HepG2 (cell line): Measurements from ENCODE around the gene RBM22. TPM values are rescaled to one million over a fixed set of nuclear protein-coding genes. Genes with fewer than 3 reads are reported as not detected.

Experiments used
- ATAC-seq: fragments of 200-7000 bp; cut with Tn5 transposase; 3 replicates; pipeline ENCODE4 v1.9.1; 2020; ENCODE audit warnings: mild to moderate bottlenecking, moderate library complexity
- BruUV-seq: library from RNA; stranded (reverse); fragments of 400-500 nt; replicated peaks from 2 replicates; lab custom pipeline; 2021; lab: Mats Ljungman, UMichigan
- CTCF ChIA-PET: fragments of 300-600 bp; formaldehyde crosslinking; extraction: SDS; loops from one replicate; lab custom pipeline; 2021; ENCODE audit warnings: low total read pairs, inconsistent platforms, low intra/inter-chr PET ratio; lab: Yijun Ruan, JAX
- POLR2A ChIA-PET: fragments of 350-600 bp; sonication (Branson Sonifier 250); formaldehyde crosslinking; loops from one replicate; lab custom pipeline; 2020; ENCODE audit warnings: antibody characterized with exemption, inconsistent platforms; lab: Yijun Ruan, JAX
- DNase-seq: peaks from one replicate; pipeline ENCODE4 v3.0.0-alpha.2; 2015; ENCODE audit warnings: low spot score
- FAIRE-seq: peaks from 3 replicates; lab custom pipeline; 2011; peaks lifted over from hg19 to GRCh38; lab: Jason Lieb, UNC
- H2AFZ ChIP-seq: one replicate; pipeline ENCODE4 v1.6.1; 2011; ENCODE audit warnings: low read length, inconsistent platforms
- H3K27ac ChIP-seq: fragments of 300-600 bp; 3 replicates; pipeline ENCODE4 v1.8.0; 2011; ENCODE audit warnings: mixed run types, mild to moderate bottlenecking, mixed read lengths, low read length, inconsistent platforms; ENCODE audit not compliant: insufficient read depth; ENCODE audit errors: extremely low read length
- H3K27me3 ChIP-seq, 2 experiments: fragments of 200-600 bp in 1 of 2; 2 replicates in 1 of 2; 3 replicates in 1 of 2; pipeline versions ENCODE4 v1.6.0 to v1.8.0; 2011; ENCODE audit warnings: low read length in 2 of 2, mild to moderate bottlenecking in 2 of 2, moderate library complexity in 2 of 2, inconsistent platforms in 1 of 2; ENCODE audit not compliant: insufficient read depth in 2 of 2, control insufficient read depth in 1 of 2
- H3K36me3 ChIP-seq, 2 experiments: fragments of 200-600 bp in 1 of 2; replicated peaks in 1 of 2; 2 replicates in 1 of 2; 3 replicates in 1 of 2; pipeline versions ENCODE4 v1.5.1 to v1.8.0; 2011; ENCODE audit warnings: low read length in 2 of 2, inconsistent platforms in 1 of 2; ENCODE audit not compliant: insufficient read depth in 2 of 2, control insufficient read depth in 1 of 2
- H3K4me1 ChIP-seq: 2 replicates; pipeline ENCODE4 v1.5.1; 2012; ENCODE audit warnings: low read length, inconsistent platforms; ENCODE audit not compliant: insufficient read depth
- H3K4me2 ChIP-seq: 2 replicates; pipeline ENCODE4 v1.6.0; 2011; ENCODE audit warnings: low read depth, low read length, inconsistent platforms
- H3K4me3 ChIP-seq, 3 experiments: fragments of 200-600 bp in 1 of 3; sonication (generic), shearing (Covaris generic) in 1 of 3; replicated peaks in 1 of 3; 2 replicates each; pipeline ENCODE4 v1.5.1; 2011 to 2016; ENCODE audit warnings: low read length in 3 of 3, inconsistent platforms in 2 of 3, low read depth in 2 of 3, mild to moderate bottlenecking in 2 of 3, control low read depth in 1 of 3, mixed read lengths in 1 of 3; ENCODE audit not compliant: insufficient read depth in 1 of 3
- H3K79me2 ChIP-seq: one replicate; pipeline ENCODE4 v1.6.1; 2011; ENCODE audit warnings: low read length, inconsistent platforms; ENCODE audit not compliant: insufficient read depth
- H3K9ac ChIP-seq: 2 replicates; pipeline ENCODE4 v1.6.0; 2011; ENCODE audit warnings: mild to moderate bottlenecking, low read depth, low read length, inconsistent platforms; ENCODE audit not compliant: insufficient read depth
- H3K9me3 ChIP-seq: 2 replicates; pipeline ENCODE4 v1.5.1; 2012; ENCODE audit warnings: mild to moderate bottlenecking, low read length
- H4K20me1 ChIP-seq: 2 replicates; pipeline ENCODE4 v1.6.0; 2011; ENCODE audit warnings: inconsistent platforms, mild to moderate bottlenecking, low read length, moderate library complexity; ENCODE audit not compliant: insufficient read depth
- ARID4A ChIP-seq: sonication (generic); formaldehyde crosslinking; IDR thresholded peaks from 2 replicates; pipeline ENCODE4 v1.5.0; 2020; ENCODE audit warnings: mild to moderate bottlenecking, missing genetic modification reagents, borderline replicate concordance
- CENPT ChIP-seq: sonication (generic); formaldehyde crosslinking; IDR thresholded peaks from 2 replicates; pipeline ENCODE4 v1.8.0; 2022; ENCODE audit warnings: low read depth, mild to moderate bottlenecking, moderate library complexity, missing genetic modification reagents
- HIVEP1 ChIP-seq: sonication (generic); formaldehyde crosslinking; IDR thresholded peaks from 2 replicates; pipeline ENCODE4 v1.4.0; 2020; ENCODE audit warnings: mild to moderate bottlenecking, missing genetic modification reagents
- KDM2A ChIP-seq: sonication (generic); formaldehyde crosslinking; IDR thresholded peaks from 2 replicates; pipeline ENCODE4 v1.4.0; 2020; ENCODE audit warnings: low read depth, missing genetic modification reagents, borderline replicate concordance
- RAD21 ChIP-seq: fragments of 450-650 bp; formaldehyde crosslinking; IDR thresholded peaks from 2 replicates; pipeline ENCODE4 v1.5.0; 2020; ENCODE audit warnings: mild to moderate bottlenecking
- REPIN1 ChIP-seq: sonication (generic); formaldehyde crosslinking; IDR thresholded peaks from 2 replicates; pipeline ENCODE4 v1.8.0; 2022; ENCODE audit warnings: missing genetic modification reagents, low read depth, mild to moderate bottlenecking, borderline replicate concordance
- THRA ChIP-seq: sonication (generic); formaldehyde crosslinking; IDR thresholded peaks from 2 replicates; pipeline ENCODE4 v1.4.0; 2020; ENCODE audit warnings: missing genetic modification reagents, borderline replicate concordance
- ZBTB37 ChIP-seq: sonication (generic); formaldehyde crosslinking; IDR thresholded peaks from 2 replicates; pipeline ENCODE4 v1.4.0; 2020; ENCODE audit warnings: mild to moderate bottlenecking, missing genetic modification reagents
- ZNF33B ChIP-seq: sonication (generic); formaldehyde crosslinking; IDR thresholded peaks from 2 replicates; pipeline ENCODE4 v1.5.1; 2020; ENCODE audit warnings: mild to moderate bottlenecking, missing genetic modification reagents
- ZNF576 ChIP-seq: sonication (generic); formaldehyde crosslinking; IDR thresholded peaks from 2 replicates; pipeline ENCODE4 v1.4.0; 2020; ENCODE audit warnings: mild to moderate bottlenecking, missing genetic modification reagents
- ZNF773 ChIP-seq: sonication (generic); formaldehyde crosslinking; IDR thresholded peaks from 2 replicates; pipeline ENCODE4 v1.4.0; 2020; ENCODE audit warnings: missing genetic modification reagents, borderline replicate concordance
- ZNF891 ChIP-seq: sonication (generic); formaldehyde crosslinking; IDR thresholded peaks from 2 replicates; pipeline ENCODE4 v1.5.0; 2020; ENCODE audit warnings: mild to moderate bottlenecking, missing genetic modification reagents
- WGBS: methylation state at CpG from one replicate; pipeline ENCODE4 v1.1.6; 2017; ENCODE audit warnings: low lambda C conversion rate; 5-methylcytosine and 5-hydroxymethylcytosine counted together
- in situ Hi-C: cut with HindIII; loops from 2 replicates; pipeline ENCODE4 v1.10.0; 2017; ENCODE audit warnings: low pct_unique_long_range_greater_than_20kb; ENCODE audit not compliant: extremely low pct_ligation_motif_present
- intact Hi-C: fragments of 100-400 bp; cut with micrococcal nuclease; formaldehyde crosslinking; loops from one replicate; pipeline ENCODE4 v1.10.0; 2022; ENCODE audit not compliant: unreplicated experiment
- polyA plus RNA-seq, 8 experiments: library from polyadenylated mRNA; depleted of rRNA in 3 of 8; stranded (reverse) in 7 of 8; unstranded in 1 of 8; fragments of >200 nt; fragmentation: Illumina TruSeq in 4 of 8; extraction: Trizol in 4 of 8; gene quantifications; 2 replicates each; pipeline versions ENCODE4 v1.2.1 to v1.2.3, GENCODE V29; 2011 to 2016; ENCODE audit warnings: low read depth in 4 of 8, missing spikeins in 1 of 8, mixed read lengths in 1 of 8; ENCODE audit not compliant: insufficient read depth in 1 of 8
- total RNA-seq, 5 experiments: library from RNA; depleted of rRNA; stranded (reverse); fragments of >200 nt; fragmentation: Illumina TruSeq; extraction: Trizol; gene quantifications; 2 replicates each; pipeline ENCODE4 v1.2.3, GENCODE V29; 2016; ENCODE audit warnings: low read depth in 1 of 5

The RBM22 gene
- total and polyA plus RNA-seq, 2 of the 13 experiments (the other 11 are each of a cell fraction or from before 2014, with no cell fraction given): 28.3 to 35.0 TPM

GRCh38 chr5:150700594-150701377 lies at the start of gene RBM22 (continued):
- TF ChIP-seq ARID4A (CRISPR knock-in tag): peak; percentile 82
- peak; percentile 42; the same call in 1 of the 2 replicates for TF ChIP-seq THRA
- no peak for TF ChIP-seq ZNF576 (CRISPR knock-in tag)
- no peak for TF ChIP-seq CENPT (CRISPR knock-in tag)

GRCh38 chr5:150750469-150750868 lies 49.6 kb upstream of the RBM22 start:
- no peaks in the 10 kb centered on the region for H3K27me3 ChIP-seq
- no peak overlapping the region for H3K4me2 ChIP-seq
- no peaks in the 10 kb centered on the region for H3K9me3 ChIP-seq
- H2AFZ ChIP-seq: no peak overlapping the region
- DNase-seq (no peak), FAIRE-seq (no peak), ATAC-seq (no peak)
- H3K27ac ChIP-seq: no peak overlapping the region
- peaks cover 12% of the 10 kb centered on the region; the same call in 1 of the 2 replicates for H3K4me1 ChIP-seq
- H3K9ac ChIP-seq: no peak overlapping the region
- peaks cover 27% of the 10 kb centered on the region for H3K79me2 ChIP-seq
- ChIA-PET CTCF (no interaction called here), POLR2A (interaction anchor here (1.1 kb wide), 1 partner anchor 8 kb away, joined by 6 read pairs; the partner anchor contains the start of gene DCTN4)
- intact Hi-C loops (no loop called here), in situ Hi-C loops (no loop called here)
- peaks cover 8 to 44% of the 10 kb centered on the region in 2 experiments for H3K36me3 ChIP-seq
- BruUV-seq: no TSS peak
- H3K4me3 ChIP-seq: no peak overlapping the region
- no peaks in the 10 kb centered on the region; the same call in 1 of the 2 replicates for H4K20me1 ChIP-seq
- 95% methylated on average over 2 of the region's 2 CpGs for WGBS
- TF ChIP-seq REPIN1 (no peak), ZNF773 (CRISPR knock-in tag) (no peak), ZBTB37 (no peak), THRA (no peak), ZNF33B (CRISPR knock-in tag) (no peak), KDM2A (CRISPR knock-in tag) (no peak), RAD21 (no peak), HIVEP1 (CRISPR knock-in tag) (no peak), ZNF891 (CRISPR knock-in tag) (no peak)
